Mammary epithelial cell (primary cell): ENCODE measurements around the gene IL10.

ENCODE experiments used
- EZH2 ChIP-seq: IDR thresholded peaks from 2 replicates; pipeline ENCODE4 v1.6.1; 2012; ENCODE audit warnings: low read length, inconsistent platforms, borderline replicate concordance
- TF ChIP-seq, protein P1 (sequence below), 2 donors: IDR thresholded peaks in 1 of 2; conservative IDR thresholded peaks in 1 of 2; 2 replicates each; pipeline ENCODE4 v1.5.1; 2011 to 2012; ENCODE audit warnings: inconsistent platforms in 2 of 2, low read length in 2 of 2, mild to moderate bottlenecking in 2 of 2, control low read depth in 1 of 2, low read depth in 1 of 2; ENCODE audit not compliant: insufficient read depth in 1 of 2; ENCODE audit errors: extremely low read depth in 1 of 2

GRCh38 chr1:206812471-206812870 is 40.2 kb upstream of the IL10 start:
- TF ChIP-seq, protein P1, sequence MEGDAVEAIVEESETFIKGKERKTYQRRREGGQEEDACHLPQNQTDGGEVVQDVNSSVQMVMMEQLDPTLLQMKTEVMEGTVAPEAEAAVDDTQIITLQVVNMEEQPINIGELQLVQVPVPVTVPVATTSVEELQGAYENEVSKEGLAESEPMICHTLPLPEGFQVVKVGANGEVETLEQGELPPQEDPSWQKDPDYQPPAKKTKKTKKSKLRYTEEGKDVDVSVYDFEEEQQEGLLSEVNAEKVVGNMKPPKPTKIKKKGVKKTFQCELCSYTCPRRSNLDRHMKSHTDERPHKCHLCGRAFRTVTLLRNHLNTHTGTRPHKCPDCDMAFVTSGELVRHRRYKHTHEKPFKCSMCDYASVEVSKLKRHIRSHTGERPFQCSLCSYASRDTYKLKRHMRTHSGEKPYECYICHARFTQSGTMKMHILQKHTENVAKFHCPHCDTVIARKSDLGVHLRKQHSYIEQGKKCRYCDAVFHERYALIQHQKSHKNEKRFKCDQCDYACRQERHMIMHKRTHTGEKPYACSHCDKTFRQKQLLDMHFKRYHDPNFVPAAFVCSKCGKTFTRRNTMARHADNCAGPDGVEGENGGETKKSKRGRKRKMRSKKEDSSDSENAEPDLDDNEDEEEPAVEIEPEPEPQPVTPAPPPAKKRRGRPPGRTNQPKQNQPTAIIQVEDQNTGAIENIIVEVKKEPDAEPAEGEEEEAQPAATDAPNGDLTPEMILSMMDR (conservative IDR thresholded peaks at IDR 0.05 in 1 of 2, IDR thresholded peaks at IDR 0.05 in 1 of 2; ENCODE audit: extremely low read depth in 1 of 2, insufficient read depth in 1 of 2, low read depth in 1 of 2, low read length in 2 of 2) = no peak
- no peak for TF ChIP-seq EZH2
